GM18858 (cell line): ENCODE data around the gene EXD3.

ENCODE experiments used
- ATAC-seq: cut with Tn5 transposase; IDR thresholded peaks from one replicate; pipeline ENCODE4 v1.9.1; 2021; ENCODE audit not compliant: unreplicated experiment

EXD3 gene

GRCh38 chr9:137432687-137433348, 9.9 kb upstream of the EXD3 start:
- ATAC-seq = no peak

GRCh38 chr9:137431416-137431931, 8.5 kb upstream of the EXD3 start:
- no peak for ATAC-seq

- no peak for ATAC-seq
Measured at GRCh38 chr9:137430723-137431415, 7.9 kb upstream of the EXD3 start.

- ATAC-seq = no peak
Measured at GRCh38 chr9:137429974-137430722, 7.2 kb upstream of the EXD3 start.

GRCh38 chr9:137429546-137429890, 6.6 kb upstream of the EXD3 start:
- no peak for ATAC-seq

- ATAC-seq = no peak
Measured at GRCh38 chr9:137428841-137429545, 6.0 kb upstream of the EXD3 start.

GRCh38 chr9:137428311-137428630, 5.3 kb upstream of the EXD3 start:
- no peak for ATAC-seq

GRCh38 chr9:137427454-137428310, 4.7 kb upstream of the EXD3 start:
- ATAC-seq = no peak

GRCh38 chr9:137426018-137426681, 3.2 kb upstream of the EXD3 start:
- ATAC-seq = no peak

- peak; percentile 12 for ATAC-seq
Measured at GRCh38 chr9:137423514-137424291, 741 bp upstream of the EXD3 start.

GRCh38 chr9:137421838-137422603, 941 bp downstream of the EXD3 start:
- no peak for ATAC-seq

- ATAC-seq = no peak
Measured at GRCh38 chr9:137417161-137418021, 5.6 kb downstream of the EXD3 start.

GRCh38 chr9:137416563-137417151, 6.3 kb downstream of the EXD3 start:
- ATAC-seq = no peak

GRCh38 chr9:137416006-137416562, 6.9 kb downstream of the EXD3 start:
- ATAC-seq = no peak

GRCh38 chr9:137415451-137415850, 7.5 kb downstream of the EXD3 start:
- no peak for ATAC-seq

- no peak for ATAC-seq
Measured at GRCh38 chr9:137412431-137412830, 10.5 kb downstream of the EXD3 start.
